Gastroesophageal sphincter (tissue), 3 donors: ENCODE measurements around the gene BGN.

Experiments used
- CTCF ChIP-seq, 4 experiments: fragments of 200-600 bp in 2 of 4; fragments of 450-650 bp in 2 of 4; sonication (generic) in 1 of 4; IDR thresholded peaks; one replicate each; pipeline ENCODE4 v1.5.1; 2017 to 2019; ENCODE audit warnings: antibody characterized with exemption in 4 of 4, mild to moderate bottlenecking in 2 of 4, moderate library complexity in 2 of 4
- EP300 ChIP-seq: sonication (generic); formaldehyde crosslinking; IDR thresholded peaks from one replicate; pipeline ENCODE4 v1.6.1; 2017; ENCODE audit warnings: antibody characterized with exemption, mild to moderate bottlenecking
- POLR2A ChIP-seq, 2 donors: fragments of 450-650 bp; IDR thresholded peaks; one replicate each; pipeline ENCODE4 v1.6.1; 2017; ENCODE audit warnings: antibody characterized with exemption in 2 of 2, mild to moderate bottlenecking in 2 of 2, moderate library complexity in 1 of 2

- no peak for TF ChIP-seq POLR2A (IDR thresholded peaks at IDR 0.05)
- no peak for TF ChIP-seq CTCF (IDR thresholded peaks at IDR 0.05)
- no peak for TF ChIP-seq EP300
Observed at GRCh38 chrX:153504445-153505016, 9.8 kb downstream of the BGN start.
